ENCODE data around the gene MAZ.
"Not testable (repeated sequence)": the region's sequence is repeated elsewhere in the genome, so short reads cannot be mapped to it uniquely, and the experiment has no call there.

Gene MAZ

GRCh38 chr16:29825145-29826044, 19.1 kb downstream of the MAZ start:
- peak; percentile 51 for DNase-seq (ENCODE audit: low spot score)

GRCh38 chr16:29826342-29826695, 20.0 kb downstream of the MAZ start:
- no peak for DNase-seq (ENCODE audit: low spot score)

GRCh38 chr16:29830774-29831173, 24.4 kb downstream of the MAZ start:
- DNase-seq (ENCODE audit: low spot score) = no peak

- no peak for DNase-seq (ENCODE audit: low spot score)
Observed at GRCh38 chr16:29831490-29831889, 25.2 kb downstream of the MAZ start.

GRCh38 chr16:29833219-29833618, 26.9 kb downstream of the MAZ start:
- DNase-seq (ENCODE audit: low spot score) = not testable (repeated sequence)

GRCh38 chr16:29834079-29834478, 27.8 kb downstream of the MAZ start:
- no peak for DNase-seq (ENCODE audit: low spot score)

- DNase-seq (ENCODE audit: low spot score) = no peak
Observed at GRCh38 chr16:29835926-29836325, 29.6 kb downstream of the MAZ start.

- DNase-seq (ENCODE audit: low spot score) = no peak
Observed at GRCh38 chr16:29836623-29837022, 30.3 kb downstream of the MAZ start.

GRCh38 chr16:29837841-29838240, 31.5 kb downstream of the MAZ start:
- no peak for DNase-seq (ENCODE audit: low spot score)

- DNase-seq (ENCODE audit: low spot score) = no peak
Observed at GRCh38 chr16:29839822-29840221, 33.5 kb downstream of the MAZ start.

- DNase-seq (ENCODE audit: low spot score) = no peak
Observed at GRCh38 chr16:29840240-29840639, 33.9 kb downstream of the MAZ start.

GRCh38 chr16:29841631-29842030, 35.3 kb downstream of the MAZ start:
- no peak for DNase-seq (ENCODE audit: low spot score)

- no peak for DNase-seq (ENCODE audit: low spot score)
Observed at GRCh38 chr16:29842732-29843346, 36.5 kb downstream of the MAZ start.

GRCh38 chr16:29843931-29844330, 37.6 kb downstream of the MAZ start:
- DNase-seq (ENCODE audit: low spot score) = no peak

- DNase-seq (ENCODE audit: low spot score) = no peak
Observed at GRCh38 chr16:29844575-29845331, 38.4 kb downstream of the MAZ start.

GRCh38 chr16:29845656-29846055, 39.3 kb downstream of the MAZ start:
- DNase-seq (ENCODE audit: low spot score) = no peak

GRCh38 chr16:29848420-29849297, 42.3 kb downstream of the MAZ start:
- DNase-seq (ENCODE audit: low spot score) = peak; percentile 82

- DNase-seq (ENCODE audit: low spot score) = no peak
Observed at GRCh38 chr16:29849505-29849904, 43.2 kb downstream of the MAZ start.

GRCh38 chr16:29850998-29851397, 44.7 kb downstream of the MAZ start:
- DNase-seq (ENCODE audit: low spot score) = no peak

- no peak for DNase-seq (ENCODE audit: low spot score)
Observed at GRCh38 chr16:29852654-29853053, 46.3 kb downstream of the MAZ start.

- DNase-seq (ENCODE audit: low spot score) = no peak
Observed at GRCh38 chr16:29854520-29855100, 48.3 kb downstream of the MAZ start.
